SK-N-SH (cell line): ENCODE measurements around the gene TBXT. TPM values are rescaled to one million over a fixed set of nuclear protein-coding genes. Genes with fewer than 3 reads are reported as not detected.

ENCODE experiments used
- CTCF ChIA-PET: fragments of 300-600, 350-600 bp; formaldehyde crosslinking; extraction: SDS; loops from one replicate; lab custom pipeline; 2021; lab: Yijun Ruan, JAX
- POLR2A ChIA-PET: fragments of 350-600 bp; sonication (Branson Sonifier 250); formaldehyde crosslinking; extraction: SDS; loops from one replicate; lab custom pipeline; 2020; ENCODE audit warnings: antibody characterized with exemption, inconsistent platforms; lab: Yijun Ruan, JAX
- DNase-seq: peaks from one replicate; pipeline ENCODE4 v3.0.0; 2012
- H2AFZ ChIP-seq: fragments of 200-600 bp; sonication (generic); 2 replicates; pipeline ENCODE4 v1.8.1; 2016; ENCODE audit warnings: antibody characterized with exemption, mild to moderate bottlenecking, low read depth
- H3F3A ChIP-seq: fragments of 200-600 bp; sonication (generic); replicated peaks from 2 replicates; pipeline ENCODE3; 2016; ENCODE audit warnings: antibody characterized with exemption, mild to moderate bottlenecking; ENCODE audit not compliant: insufficient read depth
- H3K27ac ChIP-seq, 2 experiments: fragments of 200-500 bp in 1 of 2; fragments of 200-600 bp in 1 of 2; sonication (Bioruptor generic) in 1 of 2; sonication (generic), shearing (Covaris generic) in 1 of 2; 2 replicates each; pipeline versions ENCODE4 v1.5.1 to v1.6.1; 2014 to 2016; ENCODE audit warnings: low read depth in 2 of 2, inconsistent platforms in 1 of 2, low read length in 1 of 2, mild to moderate bottlenecking in 1 of 2, mixed read lengths in 1 of 2
- H3K27me3 ChIP-seq: fragments of 200-600 bp; sonication (generic), shearing (Covaris generic); 2 replicates; pipeline ENCODE4 v1.6.1; 2016; ENCODE audit warnings: mixed run types; ENCODE audit not compliant: insufficient read depth
- H3K36me3 ChIP-seq, 2 experiments: fragments of 200-500 bp in 1 of 2; fragments of 200-600 bp in 1 of 2; sonication (Bioruptor generic) in 1 of 2; sonication (generic) in 1 of 2; replicated peaks in 1 of 2; 2 replicates each; pipeline versions ENCODE3 to v1.5.1; 2014 to 2016; ENCODE audit warnings: low read length in 1 of 2, mild to moderate bottlenecking in 1 of 2; ENCODE audit not compliant: insufficient read depth in 2 of 2, control insufficient read depth in 1 of 2
- H3K4me1 ChIP-seq, 2 experiments: fragments of 200-500 bp in 1 of 2; fragments of 200-600 bp in 1 of 2; sonication (Bioruptor generic) in 1 of 2; sonication (generic), shearing (Covaris generic) in 1 of 2; 2 replicates each; pipeline versions ENCODE4 v1.5.1 to v1.6.1; 2014 to 2016; ENCODE audit warnings: low read depth in 1 of 2, low read length in 1 of 2, mixed run types in 1 of 2; ENCODE audit not compliant: insufficient read depth in 2 of 2, control insufficient read depth in 1 of 2
- H3K4me2 ChIP-seq: fragments of 200-600 bp; sonication (generic), shearing (Covaris generic); 2 replicates; pipeline ENCODE4 v1.6.1; 2017; ENCODE audit warnings: mixed run types
- H3K4me3 ChIP-seq, 2 experiments: fragments of 200-500 bp in 1 of 2; fragments of 200-600 bp in 1 of 2; sonication (Bioruptor generic) in 1 of 2; sonication (generic), shearing (Covaris generic) in 1 of 2; 2 replicates each; pipeline versions ENCODE4 v1.5.1 to v1.8.1; 2014 to 2016; ENCODE audit warnings: low read depth in 2 of 2, inconsistent platforms in 1 of 2, low read length in 1 of 2, mild to moderate bottlenecking in 1 of 2, mixed read lengths in 1 of 2, moderate library complexity in 1 of 2
- H3K79me2 ChIP-seq: fragments of 200-600 bp; sonication (generic); 2 replicates; pipeline ENCODE4 v1.8.1; 2017; ENCODE audit warnings: mild to moderate bottlenecking; ENCODE audit not compliant: insufficient read depth
- H3K9ac ChIP-seq: fragments of 200-600 bp; sonication (generic); 2 replicates; pipeline ENCODE4 v1.6.1; 2017; ENCODE audit warnings: mixed run types
- H3K9me2 ChIP-seq: fragments of 200-600 bp; sonication (generic); 2 replicates; pipeline ENCODE4 v1.6.1; 2017; ENCODE audit warnings: mixed run types
- H3K9me3 ChIP-seq: fragments of 200-600 bp; sonication (generic); 2 replicates; pipeline ENCODE4 v1.6.1; 2017; ENCODE audit warnings: mixed run types, mild to moderate bottlenecking, moderate library complexity
- H4K20me1 ChIP-seq: fragments of 200-600 bp; sonication (generic); 2 replicates; pipeline ENCODE4 v1.6.1; 2017; ENCODE audit warnings: mild to moderate bottlenecking, mixed run types; ENCODE audit not compliant: insufficient read depth
- NRF1 ChIP-seq: IDR thresholded peaks from 2 replicates; pipeline ENCODE4 v1.6.1; 2012; ENCODE audit warnings: low read depth, mild to moderate bottlenecking, low read length
- WGBS: methylation state at CpG from one replicate; pipeline ENCODE4 v1.1.6; 2017; ENCODE audit warnings: low lambda C conversion rate; 5-methylcytosine and 5-hydroxymethylcytosine counted together
- polyA plus RNA-seq, 3 experiments: library from polyadenylated mRNA; depleted of rRNA; stranded (reverse); fragments of >200 nt; gene quantifications; 2 replicates each; pipeline ENCODE4 v1.2.3, GENCODE V29; 2012
- small RNA-seq, 7 experiments: library from RNA; depleted of rRNA; stranded (forward); fragments of <200 nt; gene quantifications; one replicate each; pipeline ENCODE3, GENCODE V24; 2012

The TBXT gene
- polyA plus RNA-seq, 1 of the 3 experiments (the other 2 are of a cell fraction), result not detected

- Histone ChIP-seq H3K27me3 (no peaks in the 10 kb centered on the region), H3K79me2 (no peaks in the 10 kb centered on the region), H3K27ac (no peak overlapping the region), H2AFZ (no peak overlapping the region), H3K9me3 (peaks cover 8% of the 10 kb centered on the region; the same call in 1 of the 2 replicates), H3F3A (no peaks in the 10 kb centered on the region), H3K9ac (no peak overlapping the region), H3K4me2 (no peak overlapping the region), H3K4me3 (no peak overlapping the region), H3K4me1 (no peaks in the 10 kb centered on the region; a peak in 1 of 4 replicates), H4K20me1 (no peaks in the 10 kb centered on the region), H3K9me2 (no peaks in the 10 kb centered on the region), H3K36me3 (no peaks in the 10 kb centered on the region)
- DNase-seq, result no peak
- ChIA-PET CTCF (interaction anchor here (2.5 to 14.9 kb wide), 2 partner anchors 12 to 218 kb away, joined by 9 to 264 read pairs; no protein-coding TSS in a partner anchor), POLR2A (no interaction called here)
- TF ChIP-seq NRF1, result no peak
- WGBS, result 11% methylated on average over 2 of the region's 2 CpGs
Measured at GRCh38 chr6:166109608-166110007, 58.0 kb downstream of the TBXT start.

Small RNAs within 50 kb of the gene (small RNA-seq; reads per million reads assigned to genes)
- 0 reads per million in 7 experiments for gene RNU6-153P

Other genes with a start within 250 kb of the TBXT start
- gene PRR18, start 140.5 kb upstream of the TBXT start, polyA plus RNA-seq (2012; rRNA removed), result 0.02 TPM in 1 of 2 replicates, not detected in the other
- 93.4 and 131 TPM in 2 replicates for gene SFT2D1, start 174.7 kb upstream of the TBXT start, polyA plus RNA-seq (2012; rRNA removed)
- 13.6 and 13.7 TPM in 2 replicates for gene MPC1, start 215.1 kb upstream of the TBXT start, polyA plus RNA-seq (2012; rRNA removed)